Activated CD4-positive, alpha-beta memory T cell treated with anti-CD3 and anti-CD28 coated beads for 36 hours (primary cell): ENCODE results near the gene RBM3. TPM values are rescaled to one million over a fixed set of nuclear protein-coding genes. Genes with fewer than 3 reads are reported as not detected.

Experiments
- CTCF ChIA-PET: fragments of 350-600 bp; sonication (Branson Sonifier 250); formaldehyde crosslinking; loops from one replicate; lab custom pipeline; 2021; ENCODE audit warnings: antibody characterized with exemption, inconsistent platforms; lab: Charles Lee
- POLR2A ChIA-PET: fragments of 350-600 bp; sonication (Branson Sonifier 250); formaldehyde crosslinking; loops from one replicate; lab custom pipeline; 2021; ENCODE audit warnings: antibody characterized with exemption; lab: Charles Lee
- DNase-seq: peaks from one replicate; pipeline ENCODE4 v3.0.0-alpha.2; 2020
- H3K27ac Mint-ChIP-seq: one replicate; pipeline ENCODE4 v1.8.0; 2021; ENCODE audit warnings: mixed read lengths
- H3K27me3 Mint-ChIP-seq: one replicate; pipeline ENCODE4 v1.8.0; 2021; ENCODE audit warnings: mixed read lengths
- H3K36me3 Mint-ChIP-seq: one replicate; pipeline ENCODE4 v1.8.0; 2021; ENCODE audit warnings: mixed read lengths
- H3K4me1 Mint-ChIP-seq: one replicate; pipeline ENCODE4 v1.8.0; 2021; ENCODE audit warnings: low read depth, mixed read lengths
- H3K4me3 Mint-ChIP-seq: one replicate; pipeline ENCODE4 v1.8.0; 2021; ENCODE audit warnings: mild to moderate bottlenecking, mixed read lengths
- H3K9me3 Mint-ChIP-seq: one replicate; pipeline ENCODE4 v1.8.0; 2021; ENCODE audit warnings: mixed read lengths
- intact Hi-C: fragments of 100-400 bp; cut with micrococcal nuclease; formaldehyde crosslinking; loops from one replicate; pipeline ENCODE4 v1.15.1; 2023
- total RNA-seq, 2 experiments: library from RNA; stranded (reverse); gene quantifications; one replicate each; pipeline ENCODE4 v1.2.3, GENCODE V29; 2021

Gene RBM3
- total RNA-seq, 2 experiments from 2014 or later: 191 to 197 TPM

GRCh38 chrX:48600226-48600625, 25.9 kb downstream of the RBM3 start:
- intact Hi-C loops: no loop called here
- peaks cover 8% of the 10 kb centered on the region for H3K4me1 Mint-ChIP-seq
- ChIA-PET CTCF (no interaction called here), POLR2A (no interaction called here)
- no peak overlapping the region for H3K4me3 Mint-ChIP-seq
- H3K36me3 Mint-ChIP-seq: peaks cover 8% of the 10 kb centered on the region
- H3K27me3 Mint-ChIP-seq: no peaks in the 10 kb centered on the region
- H3K27ac Mint-ChIP-seq: no peak overlapping the region
- no peak for DNase-seq
- no peaks in the 10 kb centered on the region for H3K9me3 Mint-ChIP-seq

GRCh38 chrX:48601741-48602394, 27.6 kb downstream of the RBM3 start:
- ChIA-PET CTCF (no interaction called here), POLR2A (no interaction called here)
- Mint-ChIP-seq H3K27ac (no peak overlapping the region), H3K9me3 (no peaks in the 10 kb centered on the region), H3K4me3 (no peak overlapping the region), H3K4me1 (peaks cover 8% of the 10 kb centered on the region), H3K27me3 (no peaks in the 10 kb centered on the region), H3K36me3 (peaks cover 9% of the 10 kb centered on the region)
- DNase-seq: no peak
- intact Hi-C loops: no loop called here

- Mint-ChIP-seq H3K27ac (no peak overlapping the region), H3K4me3 (no peak overlapping the region), H3K36me3 (peaks cover 9% of the 10 kb centered on the region), H3K4me1 (no peaks in the 10 kb centered on the region), H3K27me3 (no peaks in the 10 kb centered on the region), H3K9me3 (no peaks in the 10 kb centered on the region)
- ChIA-PET CTCF (no interaction called here), POLR2A (no interaction called here)
- intact Hi-C loops: no loop called here
- DNase-seq: no peak
These were observed 30.4 kb downstream of the RBM3 start for GRCh38 chrX:48604701-48605100.

- Mint-ChIP-seq H3K27ac (no peak overlapping the region), H3K4me3 (no peak overlapping the region), H3K27me3 (no peaks in the 10 kb centered on the region), H3K36me3 (peaks cover 7% of the 10 kb centered on the region), H3K4me1 (no peaks in the 10 kb centered on the region), H3K9me3 (no peaks in the 10 kb centered on the region)
- no peak for DNase-seq
- ChIA-PET CTCF (no interaction called here), POLR2A (no interaction called here)
- intact Hi-C loops: no loop called here
These were observed 31.8 kb downstream of the RBM3 start for GRCh38 chrX:48606091-48606490.

- H3K4me3 Mint-ChIP-seq: no peak overlapping the region
- no peak for DNase-seq
- ChIA-PET CTCF (no interaction called here), POLR2A (no interaction called here)
- H3K36me3 Mint-ChIP-seq: no peaks in the 10 kb centered on the region
- no peaks in the 10 kb centered on the region for H3K27me3 Mint-ChIP-seq
- no peaks in the 10 kb centered on the region for H3K4me1 Mint-ChIP-seq
- H3K27ac Mint-ChIP-seq: no peak overlapping the region
- no peaks in the 10 kb centered on the region for H3K9me3 Mint-ChIP-seq
- intact Hi-C loops: no loop called here
These were observed 37.4 kb downstream of the RBM3 start for GRCh38 chrX:48611703-48612102.

GRCh38 chrX:48613502-48614160, 39.3 kb downstream of the RBM3 start:
- ChIA-PET CTCF (no interaction called here), POLR2A (no interaction called here)
- no peaks in the 10 kb centered on the region for H3K36me3 Mint-ChIP-seq
- H3K27ac Mint-ChIP-seq: no peak overlapping the region
- intact Hi-C loops: no loop called here
- H3K4me3 Mint-ChIP-seq: no peak overlapping the region
- no peaks in the 10 kb centered on the region for H3K9me3 Mint-ChIP-seq
- no peak for DNase-seq
- H3K27me3 Mint-ChIP-seq: no peaks in the 10 kb centered on the region
- H3K4me1 Mint-ChIP-seq: no peaks in the 10 kb centered on the region

- Mint-ChIP-seq H3K9me3 (no peaks in the 10 kb centered on the region), H3K36me3 (no peaks in the 10 kb centered on the region), H3K4me3 (no peak overlapping the region), H3K27ac (no peak overlapping the region), H3K27me3 (no peaks in the 10 kb centered on the region), H3K4me1 (no peaks in the 10 kb centered on the region)
- DNase-seq: no peak
- POLR2A ChIA-PET: no interaction called here
- CTCF ChIA-PET: no interaction called here
- intact Hi-C loops: no loop called here
These were observed 42.3 kb downstream of the RBM3 start for GRCh38 chrX:48616576-48616975.

GRCh38 chrX:48617542-48618340, 43.5 kb downstream of the RBM3 start:
- intact Hi-C loops: no loop called here
- H3K36me3 Mint-ChIP-seq: no peaks in the 10 kb centered on the region
- no peak overlapping the region for H3K4me3 Mint-ChIP-seq
- ChIA-PET CTCF (no interaction called here), POLR2A (no interaction called here)
- no peak overlapping the region for H3K27ac Mint-ChIP-seq
- peak; percentile 9 for DNase-seq
- no peaks in the 10 kb centered on the region for H3K27me3 Mint-ChIP-seq
- H3K9me3 Mint-ChIP-seq: no peaks in the 10 kb centered on the region
- H3K4me1 Mint-ChIP-seq: no peaks in the 10 kb centered on the region

GRCh38 chrX:48626401-48627298, 52.4 kb downstream of the RBM3 start:
- intact Hi-C loops: no loop called here
- H3K4me3 Mint-ChIP-seq: no peak overlapping the region
- no peak overlapping the region for H3K27ac Mint-ChIP-seq
- H3K27me3 Mint-ChIP-seq: no peaks in the 10 kb centered on the region
- DNase-seq: no peak
- no peaks in the 10 kb centered on the region for H3K9me3 Mint-ChIP-seq
- H3K4me1 Mint-ChIP-seq: peaks cover 6% of the 10 kb centered on the region
- CTCF ChIA-PET: interaction anchor here (0.7 kb wide), 1 partner anchor 413 kb away, joined by 3 read pairs; no protein-coding TSS in a partner anchor
- no peaks in the 10 kb centered on the region for H3K36me3 Mint-ChIP-seq
- POLR2A ChIA-PET: interaction anchor here (0.6 kb wide), 1 partner anchor 122 kb away, joined by 4 read pairs; no protein-coding TSS in a partner anchor
